Measurements from ENCODE around the gene SLC39A5.
A peak's percentile ranks its signal among the peaks of the same experiment; 100 is the strongest.

SLC39A5 gene

DNA sequence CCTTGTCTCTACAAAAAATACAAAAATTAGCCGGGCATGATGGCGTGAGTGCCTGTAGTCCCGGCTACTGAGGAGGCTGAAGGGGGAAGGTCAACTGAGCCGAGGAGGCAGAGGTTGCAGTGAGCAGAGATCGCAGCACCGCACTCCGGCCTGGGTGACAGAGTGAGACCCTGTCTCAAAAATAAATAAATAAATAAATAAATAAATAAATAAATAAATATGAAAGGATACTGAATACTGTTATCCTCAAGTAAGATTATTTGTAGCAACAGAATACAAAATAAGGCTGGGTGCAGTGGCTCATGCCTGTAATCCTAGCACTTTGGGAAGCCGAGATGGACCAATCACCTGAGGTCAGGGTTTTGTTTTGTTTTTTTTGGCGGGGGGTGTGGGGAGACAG lies 10.0 kb upstream of the SLC39A5 start:
- no peak for DNase-seq

DNA sequence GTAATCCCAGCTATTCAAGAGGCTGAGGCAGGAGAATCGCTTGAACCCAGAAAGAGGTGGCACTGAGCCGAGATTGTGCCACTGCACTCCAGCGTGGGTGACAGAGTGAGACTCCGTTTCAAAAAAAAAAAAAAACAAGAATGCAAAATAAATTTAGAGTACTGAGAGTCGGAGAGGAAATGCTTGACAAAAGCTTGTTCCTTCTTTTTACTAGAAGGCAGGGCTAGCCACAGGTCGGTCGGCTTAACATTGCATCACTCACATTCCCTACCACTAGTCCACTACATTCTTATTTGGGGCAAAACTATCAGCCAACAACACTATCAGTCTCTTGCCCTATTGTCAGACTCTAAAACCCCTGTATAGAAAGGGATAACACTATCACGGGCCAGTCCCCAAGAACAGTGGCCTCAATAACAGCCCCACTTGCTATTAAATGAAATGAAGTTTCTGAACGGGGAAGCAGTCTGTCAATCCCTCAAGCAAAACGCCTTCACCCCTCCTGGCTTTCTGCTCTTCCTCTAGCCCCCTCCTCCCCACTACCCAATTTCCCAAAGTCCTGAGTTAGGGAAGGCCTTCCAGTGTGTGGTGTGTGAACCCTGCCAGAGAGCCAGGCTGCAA lies 9.1 kb upstream of the SLC39A5 start:
- DNase-seq = peak; percentile 73 to 80

DNA sequence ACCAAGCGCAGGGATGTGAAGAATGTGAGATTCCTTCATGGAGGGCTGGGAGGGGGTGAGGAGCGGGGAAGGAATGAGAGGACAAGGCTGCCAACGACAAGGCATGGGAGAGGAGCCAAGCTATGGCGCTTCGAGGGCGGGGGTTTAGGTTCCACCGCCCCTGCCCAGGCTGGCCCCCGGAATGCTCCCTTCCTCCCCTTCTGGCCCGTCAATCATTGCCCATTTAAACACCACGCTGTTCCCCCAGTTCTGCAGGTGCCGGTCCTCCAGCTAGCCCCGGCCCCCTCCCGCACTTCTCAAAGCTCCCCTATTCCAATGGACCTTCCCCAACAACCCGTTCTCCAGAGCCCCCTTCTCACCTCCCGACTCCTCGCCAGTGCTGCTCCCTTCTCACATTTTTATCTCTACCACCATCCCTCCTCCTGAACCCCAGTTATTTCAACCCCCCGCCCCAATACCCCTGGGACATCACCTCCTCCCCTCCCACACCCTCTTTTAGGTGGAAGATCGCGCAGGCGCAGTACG lies 8.6 kb upstream of the SLC39A5 start:
- DNase-seq = no peak

DNA sequence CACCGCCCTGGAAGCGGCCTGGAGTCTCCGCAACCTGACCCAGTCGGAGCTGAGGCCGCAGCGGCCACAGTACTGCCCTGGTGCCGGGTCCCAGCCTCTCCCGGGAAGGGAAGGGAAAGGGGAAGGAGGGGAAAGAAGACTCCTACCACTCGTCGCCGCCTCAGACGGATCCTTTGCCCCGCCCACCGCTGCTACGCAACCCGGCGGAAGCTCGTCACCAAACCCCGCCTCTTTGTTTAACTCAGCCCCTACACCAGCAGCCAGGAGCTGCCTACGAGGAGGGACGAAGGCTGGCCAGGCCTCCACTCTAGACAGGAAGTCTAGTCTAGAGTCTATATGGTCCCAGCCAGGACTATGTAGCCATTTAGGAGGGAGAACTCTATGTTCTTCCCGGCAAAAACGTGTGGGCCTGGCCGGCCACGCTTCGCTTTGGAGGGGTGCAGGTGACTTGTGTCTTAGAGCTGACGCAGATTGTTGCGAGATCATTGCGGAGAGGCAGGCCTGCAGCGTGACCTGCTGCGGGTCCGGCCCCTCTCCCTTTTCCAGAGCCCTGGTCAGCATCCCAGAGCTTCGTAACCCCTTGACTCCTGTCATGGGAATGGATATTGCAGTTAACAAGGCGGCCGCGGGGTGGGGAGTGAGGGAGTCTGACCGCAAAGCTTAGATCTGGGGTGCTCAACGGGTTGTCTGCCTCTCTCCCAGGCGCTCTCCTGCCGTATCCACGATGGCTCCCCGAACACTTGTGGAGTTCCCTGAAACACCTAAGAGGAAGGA lies 7.9 kb upstream of the SLC39A5 start, which contains the start of gene RNF41:
Gene RNF41, minus strand, starts transcription at position 166 of the 774 bp plus-strand sequence. CDS start 7,875 bp downstream, outside the sequence.
- DNase-seq = peak; percentile 97

DNA sequence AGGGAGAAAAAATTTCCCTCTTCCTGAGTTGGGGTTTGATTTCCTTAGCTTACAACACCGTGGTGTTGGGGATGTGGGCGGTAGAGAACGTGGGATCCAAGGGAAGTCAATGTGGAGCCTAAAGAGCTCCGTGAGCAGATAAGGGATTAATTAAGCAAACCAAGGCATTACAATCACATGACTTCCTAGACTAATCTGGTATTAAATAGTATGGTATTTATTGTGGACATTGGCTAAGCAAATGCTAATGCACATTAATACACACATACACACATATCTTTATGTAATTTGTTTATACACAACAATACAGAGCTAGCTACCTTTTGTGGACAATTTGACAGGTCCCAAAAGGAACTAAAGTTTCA lies 7.3 kb upstream of the SLC39A5 start:
- DNase-seq = peak in 1 of 2 experiments; percentile 39

DNA sequence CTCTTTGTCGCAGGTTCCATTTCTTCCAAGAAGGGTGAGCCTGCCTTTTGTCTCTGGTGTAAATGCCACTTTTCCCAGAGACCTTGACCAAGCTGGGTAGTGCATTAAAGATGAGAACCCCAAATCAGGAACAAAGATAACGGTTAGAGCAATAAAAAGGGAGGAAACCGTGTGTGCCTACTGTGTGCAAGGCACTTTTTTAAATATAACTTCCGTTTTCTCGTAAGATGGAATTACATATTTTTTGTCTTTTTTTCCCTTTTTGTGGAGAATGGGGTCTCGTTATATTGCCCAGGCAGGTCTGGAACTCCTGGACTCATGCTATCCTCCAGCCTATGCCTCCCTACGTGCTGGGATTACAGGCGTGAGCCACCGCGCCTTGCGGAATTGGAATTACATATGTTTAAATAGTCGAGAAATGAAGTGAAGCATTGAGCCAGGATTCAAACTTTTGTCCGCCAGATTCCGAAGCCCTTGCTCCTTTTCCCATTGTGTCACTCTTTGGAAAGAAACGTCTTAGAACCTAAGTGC lies 6.2 kb upstream of the SLC39A5 start:
- peak in 1 of 2 experiments; percentile 41 for DNase-seq

DNA sequence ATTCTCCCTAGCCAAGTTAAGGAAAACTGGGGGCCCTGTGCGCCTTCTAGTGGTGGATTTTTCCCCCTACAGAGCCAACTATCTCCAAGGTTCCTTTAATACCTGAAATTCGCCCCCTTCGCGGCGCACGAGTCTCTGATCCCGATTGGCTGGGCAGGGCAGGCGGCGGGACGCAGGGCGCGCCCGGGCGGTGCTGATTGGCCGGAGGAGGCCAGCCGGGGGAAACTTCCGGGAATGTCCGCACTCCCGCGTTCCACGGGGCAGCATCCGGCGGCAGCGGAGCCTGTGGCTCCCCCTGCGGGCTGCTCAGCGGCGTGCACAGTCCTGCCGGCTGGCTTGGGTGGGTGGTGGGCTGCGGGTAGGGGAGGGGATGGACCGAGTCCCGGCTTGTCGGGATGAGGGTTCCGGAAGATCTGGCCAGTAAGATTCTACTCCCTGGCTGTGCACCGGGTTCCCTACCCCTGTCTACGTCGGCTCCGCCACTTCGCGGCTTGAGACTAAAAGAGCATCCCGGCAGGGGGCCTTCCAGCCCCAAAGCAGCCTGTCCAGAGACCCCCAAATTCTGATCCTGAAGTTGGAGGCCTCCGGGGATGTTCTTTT lies 5.6 kb upstream of the SLC39A5 start, which contains the start of gene NABP2:
Gene NABP2, plus strand, starts transcription at position 241 of the 600 bp plus-strand sequence. CDS start 515 bp downstream, outside the sequence.
- DNase-seq = peak; percentile 96 to 97

DNA sequence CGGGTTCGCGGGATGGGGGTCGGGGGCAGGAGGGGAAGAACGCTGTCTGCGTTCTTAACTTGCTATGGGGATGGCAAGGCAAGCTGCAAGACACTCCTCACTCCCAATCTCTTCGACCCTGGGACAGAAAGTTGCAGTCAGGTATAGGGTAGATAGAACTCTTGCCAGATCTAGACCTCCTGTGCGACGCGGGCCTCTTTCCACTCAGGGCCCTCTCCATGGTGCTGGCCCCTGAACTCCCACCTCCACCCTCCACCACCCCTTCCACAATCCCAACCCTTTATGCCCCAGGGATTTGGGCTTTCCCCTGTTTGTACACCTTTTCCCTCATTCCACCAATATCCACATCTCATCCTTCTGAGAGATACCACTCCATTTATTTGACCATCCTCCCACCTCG lies 4.9 kb upstream of the SLC39A5 start:
- DNase-seq = no peak

DNA sequence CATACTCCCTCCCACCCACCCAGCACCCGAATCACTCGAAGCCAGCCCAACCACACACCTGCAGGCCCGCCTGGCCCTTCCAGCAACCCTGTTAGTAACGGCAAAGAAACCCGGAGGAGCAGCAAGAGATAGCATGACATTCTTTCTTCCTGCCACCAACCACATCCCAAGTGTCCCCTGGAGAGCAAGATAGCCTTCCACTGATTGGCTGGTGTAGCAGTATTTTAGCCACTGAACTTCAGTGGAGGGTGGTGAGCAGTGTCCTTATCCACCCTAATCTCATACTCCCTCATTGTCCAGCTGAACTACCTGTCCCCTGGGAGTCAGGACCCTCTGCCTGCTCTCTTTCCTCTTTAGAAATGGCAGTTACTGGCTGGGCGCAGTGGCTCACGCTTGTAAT lies 769 bp upstream of the SLC39A5 start:
- no peak for DNase-seq

DNA sequence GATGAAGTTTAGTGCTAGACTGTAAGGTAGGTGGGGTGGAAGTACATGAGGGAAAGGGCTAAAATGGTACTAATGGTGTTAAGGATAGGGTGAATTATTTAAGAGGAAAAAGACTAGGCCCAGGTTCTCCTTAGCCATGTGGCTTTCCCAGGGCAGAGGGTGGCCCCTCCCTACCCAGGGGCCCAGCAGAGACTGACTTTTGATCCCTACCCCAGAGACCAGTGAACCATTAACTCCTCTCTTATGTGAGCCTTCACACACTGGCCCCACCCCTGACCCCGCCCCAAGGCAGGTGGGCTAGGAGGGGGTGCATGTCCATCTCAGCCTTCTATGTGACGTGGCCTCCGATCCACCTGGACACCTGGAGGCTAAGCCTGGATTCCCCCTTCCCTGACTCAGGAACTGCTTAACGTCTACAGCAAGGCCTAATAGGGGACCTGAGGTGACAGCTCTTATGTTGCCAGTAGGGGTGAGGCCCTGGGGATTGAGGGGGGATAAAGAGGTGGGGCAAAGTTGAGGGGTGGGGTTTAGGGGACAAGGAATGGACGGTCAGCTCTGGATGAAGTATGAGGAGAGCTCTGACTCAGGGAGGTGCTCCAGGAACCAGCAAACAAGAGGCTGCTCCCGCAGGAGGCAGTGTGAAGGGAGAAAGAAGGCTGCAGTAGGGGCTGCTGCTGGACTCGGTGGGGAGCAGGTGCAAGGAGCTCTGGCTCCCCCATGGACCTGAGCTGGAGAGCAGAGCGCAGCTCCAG lies 757 bp downstream of the SLC39A5 start:
- DNase-seq = no peak

DNA sequence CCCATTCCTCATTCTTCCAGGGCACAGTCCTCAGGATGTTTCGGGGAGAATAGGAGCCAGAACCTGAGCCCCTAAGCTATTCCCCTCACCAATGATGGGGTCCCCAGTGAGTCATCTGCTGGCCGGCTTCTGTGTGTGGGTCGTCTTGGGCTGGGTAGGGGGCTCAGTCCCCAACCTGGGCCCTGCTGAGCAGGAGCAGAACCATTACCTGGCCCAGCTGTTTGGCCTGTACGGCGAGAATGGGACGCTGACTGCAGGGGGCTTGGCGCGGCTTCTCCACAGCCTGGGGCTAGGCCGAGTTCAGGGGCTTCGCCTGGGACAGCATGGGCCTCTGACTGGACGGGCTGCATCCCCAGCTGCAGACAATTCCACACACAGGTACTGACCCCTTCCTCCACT lies 1.3 kb downstream of the SLC39A5 start:
- DNase-seq = no peak

DNA sequence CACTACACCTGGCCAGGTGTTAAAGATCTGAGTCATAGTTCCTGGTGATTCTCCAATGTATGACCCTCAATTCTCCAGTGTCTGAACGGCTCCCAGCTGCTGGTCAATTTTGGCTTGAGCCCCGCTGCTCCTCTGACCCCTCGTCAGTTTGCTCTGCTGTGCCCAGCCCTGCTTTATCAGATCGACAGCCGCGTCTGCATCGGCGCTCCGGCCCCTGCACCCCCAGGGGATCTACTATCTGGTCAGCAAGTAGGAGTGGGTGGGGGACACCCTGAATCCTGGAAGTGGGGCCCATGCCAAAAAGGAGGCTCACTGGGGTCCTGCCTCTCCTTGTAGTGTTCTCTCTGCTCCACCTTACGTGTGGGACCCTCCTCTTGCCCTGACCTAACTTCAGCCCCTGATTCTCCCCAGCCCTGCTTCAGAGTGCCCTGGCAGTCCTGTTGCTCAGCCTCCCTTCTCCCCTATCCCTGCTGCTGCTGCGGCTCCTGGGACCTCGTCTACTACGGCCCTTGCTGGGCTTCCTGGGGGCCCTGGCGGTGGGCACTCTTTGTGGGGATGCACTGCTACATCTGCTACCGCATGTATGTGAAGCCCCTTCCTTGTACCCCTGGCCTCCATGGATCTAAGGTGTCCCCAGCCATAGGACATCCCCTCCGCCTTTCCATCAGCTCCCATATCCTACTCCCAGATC lies 5.0 kb downstream of the SLC39A5 start:
- DNase-seq = no peak

DNA sequence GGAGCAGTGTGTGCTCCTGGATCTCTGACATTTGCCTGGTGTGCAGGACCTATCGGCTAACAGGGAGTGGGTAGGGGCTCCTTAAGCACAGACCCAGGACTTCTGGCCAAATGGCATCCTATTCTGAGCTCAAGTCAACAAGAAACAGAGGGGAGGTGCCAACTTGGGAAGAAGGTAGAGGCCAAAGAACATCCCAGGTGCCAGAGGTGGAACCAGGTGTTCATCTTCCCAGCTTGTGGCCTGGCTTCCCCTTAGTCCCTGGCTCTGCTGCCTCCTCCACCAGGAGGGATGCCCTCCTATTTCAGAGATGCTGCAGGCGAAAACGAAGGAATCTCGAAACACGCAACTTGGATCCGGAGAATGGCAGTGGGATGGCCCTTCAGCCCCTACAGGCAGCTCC lies 6.2 kb downstream of the SLC39A5 start:
- no peak for DNase-seq

DNA sequence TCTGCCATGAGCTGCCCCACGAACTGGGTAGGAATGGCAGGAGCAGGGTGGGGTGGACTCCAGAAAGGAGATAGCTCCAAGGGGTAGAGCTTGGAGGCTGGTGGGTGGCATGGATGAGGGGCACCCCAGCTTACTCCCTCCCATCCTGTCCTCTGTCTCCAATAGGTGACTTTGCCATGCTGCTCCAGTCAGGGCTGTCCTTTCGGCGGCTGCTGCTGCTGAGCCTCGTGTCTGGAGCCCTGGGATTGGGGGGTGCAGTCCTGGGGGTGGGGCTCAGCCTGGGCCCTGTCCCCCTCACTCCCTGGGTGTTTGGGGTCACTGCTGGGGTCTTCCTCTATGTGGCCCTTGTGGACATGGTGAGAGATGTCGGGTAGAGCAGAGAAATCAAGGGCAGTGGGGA lies 7.1 kb downstream of the SLC39A5 start:
- DNase-seq = no peak

DNA sequence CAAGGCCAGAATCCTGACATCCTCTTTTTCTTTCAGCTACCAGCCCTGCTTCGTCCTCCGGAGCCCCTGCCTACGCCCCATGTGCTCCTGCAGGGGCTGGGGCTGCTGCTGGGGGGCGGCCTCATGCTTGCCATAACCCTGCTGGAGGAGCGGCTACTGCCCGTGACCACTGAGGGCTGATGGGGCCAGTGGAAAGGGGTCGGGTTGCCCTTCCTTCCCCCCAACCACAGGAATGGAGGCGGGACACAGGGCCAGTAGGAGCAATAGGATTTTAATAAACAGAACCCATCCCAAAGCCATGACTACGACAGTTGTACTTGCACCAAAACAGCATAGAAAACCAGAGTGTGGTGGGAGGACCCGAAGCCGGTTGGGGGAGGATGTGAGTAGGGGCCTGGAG lies 7.7 kb downstream of the SLC39A5 start:
- no peak for DNase-seq

DNA sequence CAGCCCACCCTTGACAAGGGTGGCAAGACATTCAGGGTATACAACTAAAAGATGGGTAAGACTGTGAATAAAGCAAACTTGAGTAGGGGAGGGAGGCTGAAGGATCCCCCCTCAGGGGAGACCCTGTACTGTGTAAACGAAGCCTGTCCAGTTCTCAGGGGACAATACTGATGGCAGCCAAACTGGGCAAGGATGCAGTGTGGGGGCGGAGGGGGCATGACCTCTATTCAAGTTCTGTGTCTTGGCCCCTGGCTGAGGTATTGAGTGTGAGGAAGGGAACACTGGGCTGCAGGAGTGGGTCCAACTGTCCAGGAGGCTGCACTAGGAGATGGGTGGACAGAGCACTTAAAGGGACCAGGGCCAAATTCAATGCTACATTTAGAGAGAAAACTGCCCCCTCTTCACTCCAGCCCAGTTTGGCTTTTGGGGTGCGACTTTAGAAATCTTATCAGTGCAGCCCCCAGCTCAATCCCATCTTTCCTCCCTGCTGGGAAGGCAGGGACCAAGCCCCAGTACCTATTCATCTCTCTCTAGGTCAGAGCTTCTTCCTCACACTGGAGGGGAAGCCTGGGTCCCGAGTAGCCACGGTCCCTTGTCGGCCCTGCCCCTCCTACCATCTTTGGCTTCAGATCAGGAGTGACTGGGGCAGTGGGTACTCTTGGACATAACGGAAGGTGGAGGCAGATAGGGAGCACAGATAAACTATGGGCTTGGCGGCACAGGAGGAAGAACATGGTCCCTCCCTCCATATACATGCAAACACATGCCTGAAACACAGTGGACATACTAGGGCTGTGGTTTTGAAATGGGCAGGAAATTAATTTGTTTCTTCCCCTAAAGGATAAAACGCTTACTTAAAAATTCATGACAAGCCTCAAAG lies 11.8 kb downstream of the SLC39A5 start:
- DNase-seq = no peak

DNA sequence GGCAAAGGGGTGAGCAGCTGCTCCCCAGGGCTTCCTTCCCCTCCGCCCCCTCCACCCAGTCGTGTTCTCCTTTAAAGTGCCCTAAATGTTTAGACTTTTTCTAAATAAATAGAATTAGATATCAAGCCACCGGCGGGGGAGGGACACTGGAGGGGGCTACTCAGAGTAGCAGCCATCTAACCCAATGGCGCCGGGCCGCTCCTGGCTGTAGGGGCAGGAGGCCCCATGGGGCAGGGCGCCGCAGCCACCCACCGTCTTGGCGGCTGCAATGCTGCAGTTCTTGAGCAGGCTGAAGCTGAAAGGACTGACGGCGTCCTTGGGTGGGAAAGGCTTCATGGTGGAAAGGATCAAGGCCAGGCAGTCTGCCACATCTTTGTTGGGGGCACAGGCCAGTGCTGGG lies 13.1 kb downstream of the SLC39A5 start:
- DNase-seq = no peak

DNA sequence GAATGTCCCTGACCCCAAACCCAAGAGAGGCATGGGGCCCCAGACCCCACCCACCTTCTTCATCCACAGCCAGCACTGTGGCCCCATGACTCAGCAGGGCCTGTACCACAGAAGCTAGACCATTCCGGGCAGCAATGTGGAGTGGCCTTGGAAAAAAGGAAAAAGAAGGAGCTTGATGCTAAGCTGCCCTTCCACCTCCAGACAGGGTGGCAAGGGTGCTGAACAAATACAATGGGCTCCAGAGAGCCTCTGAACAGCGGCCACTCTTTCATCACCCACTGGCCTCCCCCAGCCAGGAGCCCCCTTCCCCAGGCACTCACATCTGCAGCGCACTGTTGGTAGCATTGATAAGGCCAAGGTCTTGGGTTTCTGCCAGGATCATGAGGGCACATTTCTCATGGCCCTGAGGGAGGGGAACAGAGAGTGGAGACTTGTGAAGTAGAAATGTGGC lies 13.9 kb downstream of the SLC39A5 start:
- no peak for DNase-seq

DNA sequence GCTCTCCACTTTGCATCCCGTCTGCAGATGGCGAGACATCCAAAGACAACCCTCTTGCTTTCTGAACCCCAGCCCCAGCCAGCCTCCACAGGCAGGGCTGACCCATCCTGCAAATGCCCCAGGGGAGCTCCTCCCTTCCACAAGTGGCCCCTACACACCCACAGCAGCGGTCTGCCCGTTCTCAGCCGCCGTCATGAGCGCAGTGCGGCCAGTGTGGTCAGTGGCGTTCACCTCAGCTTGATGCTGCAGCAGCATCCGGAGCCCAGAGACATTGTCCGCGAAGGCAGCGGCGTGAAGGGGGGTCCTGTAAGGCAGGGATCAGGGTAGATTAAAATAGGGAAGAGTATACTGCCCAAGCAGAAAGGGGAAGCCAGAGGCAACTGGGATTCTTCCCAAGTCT lies 14.6 kb downstream of the SLC39A5 start:
- DNase-seq = no peak

DNA sequence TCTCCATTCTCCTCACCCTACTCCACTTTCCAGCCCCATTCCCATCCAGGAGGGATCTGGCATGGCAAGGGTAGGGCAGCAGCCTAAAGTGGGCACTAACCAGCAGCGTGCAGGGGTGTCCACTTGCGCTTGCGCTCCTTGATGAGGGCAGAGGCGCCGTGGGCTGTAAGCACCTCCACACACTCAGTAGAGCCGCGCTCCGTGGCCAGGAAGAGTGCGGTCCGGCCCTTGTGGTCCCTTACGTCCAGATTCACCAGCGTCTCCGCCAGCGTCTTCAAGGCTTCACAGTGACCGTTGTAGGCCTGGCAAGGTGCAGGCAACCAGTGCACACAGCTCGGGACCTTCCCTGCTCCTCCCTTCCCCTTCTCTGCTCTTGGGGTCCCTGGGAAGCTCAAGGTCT lies 18.1 kb downstream of the SLC39A5 start:
- DNase-seq = no peak

DNA sequence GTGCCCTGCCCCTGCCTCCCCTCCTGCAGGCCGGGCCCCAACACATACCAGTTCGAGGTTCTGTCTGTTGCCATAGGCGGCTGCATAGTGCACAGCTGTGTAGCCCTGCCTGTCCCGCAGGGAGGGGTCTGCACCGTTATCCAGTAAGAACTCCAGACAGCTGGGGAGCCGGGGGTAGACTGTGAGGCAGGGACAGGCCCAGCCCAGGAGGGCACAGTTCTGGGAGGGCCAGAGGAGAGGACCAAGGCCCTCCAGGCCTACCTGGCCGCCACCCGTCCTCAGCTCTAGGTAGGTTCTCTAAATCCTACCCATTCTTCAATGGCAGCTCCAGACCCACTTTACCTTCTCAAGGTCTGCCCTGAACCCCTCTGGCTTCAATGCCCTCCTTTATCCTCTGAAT lies 18.9 kb downstream of the SLC39A5 start:
- no peak for DNase-seq

Data from Kasumi-1 (cell line).